ENCODE results near the gene CLECL1. TPM values are rescaled to one million over a fixed set of nuclear protein-coding genes. Genes with fewer than 3 reads are reported as not detected.
A peak's percentile ranks its signal among the peaks of the same experiment; 100 is the strongest.

The CLECL1 gene
- total RNA-seq, 1 donor from 2014 or later: not detected

- Histone ChIP-seq H3K4me1 (peaks cover 6% of the 10 kb centered on the region), H3K9me3 (replicated peaks) (no peaks in the 10 kb centered on the region), H3K27me3 (ENCODE audit: low read depth) (no peaks in the 10 kb centered on the region), H3K36me3 (no peaks in the 10 kb centered on the region), H3K4me3 (no peak overlapping the region), H3K27ac (replicated peaks) (no peak overlapping the region)
- intact Hi-C loops (cut with micrococcal nuclease): no loop called here
- no peak for DNase-seq
- TF ChIP-seq, protein P1, sequence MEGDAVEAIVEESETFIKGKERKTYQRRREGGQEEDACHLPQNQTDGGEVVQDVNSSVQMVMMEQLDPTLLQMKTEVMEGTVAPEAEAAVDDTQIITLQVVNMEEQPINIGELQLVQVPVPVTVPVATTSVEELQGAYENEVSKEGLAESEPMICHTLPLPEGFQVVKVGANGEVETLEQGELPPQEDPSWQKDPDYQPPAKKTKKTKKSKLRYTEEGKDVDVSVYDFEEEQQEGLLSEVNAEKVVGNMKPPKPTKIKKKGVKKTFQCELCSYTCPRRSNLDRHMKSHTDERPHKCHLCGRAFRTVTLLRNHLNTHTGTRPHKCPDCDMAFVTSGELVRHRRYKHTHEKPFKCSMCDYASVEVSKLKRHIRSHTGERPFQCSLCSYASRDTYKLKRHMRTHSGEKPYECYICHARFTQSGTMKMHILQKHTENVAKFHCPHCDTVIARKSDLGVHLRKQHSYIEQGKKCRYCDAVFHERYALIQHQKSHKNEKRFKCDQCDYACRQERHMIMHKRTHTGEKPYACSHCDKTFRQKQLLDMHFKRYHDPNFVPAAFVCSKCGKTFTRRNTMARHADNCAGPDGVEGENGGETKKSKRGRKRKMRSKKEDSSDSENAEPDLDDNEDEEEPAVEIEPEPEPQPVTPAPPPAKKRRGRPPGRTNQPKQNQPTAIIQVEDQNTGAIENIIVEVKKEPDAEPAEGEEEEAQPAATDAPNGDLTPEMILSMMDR (IDR thresholded peaks at IDR 0.05; ENCODE audit: borderline replicate concordance): no peak
Observed at GRCh38 chr12:9735601-9736000, 2.7 kb upstream of the CLECL1 start.

- DNase-seq: no peak
- Histone ChIP-seq H3K27me3 (ENCODE audit: low read depth) (no peaks in the 10 kb centered on the region), H3K27ac (replicated peaks) (peak overlapping the region; percentile 13), H3K4me1 (no peaks in the 10 kb centered on the region), H3K4me3 (no peak overlapping the region), H3K36me3 (no peaks in the 10 kb centered on the region), H3K9me3 (replicated peaks) (no peaks in the 10 kb centered on the region)
- TF ChIP-seq, protein P1 (IDR thresholded peaks at IDR 0.05; ENCODE audit: borderline replicate concordance): no peak
- intact Hi-C loops (cut with micrococcal nuclease): no loop called here
Observed at GRCh38 chr12:9731797-9732196, 1.1 kb downstream of the CLECL1 start.

DNA sequence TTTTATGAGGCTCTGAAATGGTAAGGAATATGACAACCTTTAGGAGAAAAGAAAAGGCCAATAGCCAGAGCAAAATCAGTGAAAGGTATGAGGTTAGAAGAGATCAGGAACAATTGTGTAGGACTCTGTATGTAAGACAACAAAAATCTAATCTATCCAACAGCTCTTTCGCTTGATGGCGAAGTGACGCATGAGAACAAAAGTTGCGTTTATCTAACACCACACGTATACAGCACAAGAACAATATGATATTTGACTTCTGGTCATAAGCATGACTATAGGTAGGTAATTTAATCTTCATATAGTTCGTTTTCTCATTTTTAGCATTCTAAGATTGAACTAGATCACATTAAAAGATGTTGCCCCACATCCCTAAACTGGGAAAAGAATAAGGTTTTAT lies 1.5 kb downstream of the CLECL1 start:
- intact Hi-C loops (cut with micrococcal nuclease): no loop called here
- Histone ChIP-seq H3K4me3 (no peak overlapping the region), H3K27me3 (ENCODE audit: low read depth) (no peaks in the 10 kb centered on the region), H3K36me3 (no peaks in the 10 kb centered on the region), H3K9me3 (replicated peaks) (no peaks in the 10 kb centered on the region), H3K4me1 (no peaks in the 10 kb centered on the region), H3K27ac (replicated peaks) (peak overlapping the region; percentile 13)
- TF ChIP-seq, protein P1 (IDR thresholded peaks at IDR 0.05; ENCODE audit: borderline replicate concordance): no peak
- DNase-seq: no peak

GRCh38 chr12:9730591-9730990 lies 2.3 kb downstream of the CLECL1 start:
- no peak for DNase-seq
- intact Hi-C loops (cut with micrococcal nuclease): no loop called here
- H3K4me1 ChIP-seq: no peaks in the 10 kb centered on the region
- H3K27ac ChIP-seq (replicated peaks): no peak overlapping the region
- no peaks in the 10 kb centered on the region for H3K9me3 ChIP-seq (replicated peaks)
- H3K27me3 ChIP-seq (ENCODE audit: low read depth): no peaks in the 10 kb centered on the region
- no peaks in the 10 kb centered on the region for H3K36me3 ChIP-seq
- TF ChIP-seq, protein P1 (IDR thresholded peaks at IDR 0.05; ENCODE audit: borderline replicate concordance): no peak
- no peak overlapping the region for H3K4me3 ChIP-seq

GRCh38 chr12:9730011-9730410 lies 2.9 kb downstream of the CLECL1 start:
- Histone ChIP-seq H3K4me1 (no peaks in the 10 kb centered on the region), H3K36me3 (no peaks in the 10 kb centered on the region), H3K9me3 (replicated peaks) (no peaks in the 10 kb centered on the region), H3K27me3 (ENCODE audit: low read depth) (no peaks in the 10 kb centered on the region), H3K4me3 (no peak overlapping the region), H3K27ac (replicated peaks) (no peak overlapping the region)
- intact Hi-C loops (cut with micrococcal nuclease): no loop called here
- no peak for DNase-seq
- TF ChIP-seq, protein P1 (IDR thresholded peaks at IDR 0.05; ENCODE audit: borderline replicate concordance): no peak

DNA sequence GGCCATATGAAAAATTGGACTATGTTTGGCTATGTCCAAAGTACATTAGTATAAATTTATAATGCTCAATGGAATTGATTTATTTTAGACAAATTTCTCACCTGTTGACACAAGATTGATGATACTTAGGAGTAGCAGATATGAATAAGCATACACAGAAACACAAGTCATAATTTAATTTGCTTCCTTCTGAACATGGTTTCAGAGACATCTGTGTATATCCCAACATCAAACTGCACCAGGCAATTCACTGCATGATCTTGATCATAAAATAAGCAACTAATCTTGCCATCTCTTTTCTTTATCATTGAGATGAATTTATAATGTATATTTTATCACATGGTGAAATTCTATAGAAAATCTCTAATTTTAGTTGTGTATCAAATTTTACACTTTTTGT lies 3.8 kb downstream of the CLECL1 start:
- H3K27me3 ChIP-seq (ENCODE audit: low read depth): no peaks in the 10 kb centered on the region
- no peak overlapping the region for H3K27ac ChIP-seq (replicated peaks)
- DNase-seq: no peak
- no peaks in the 10 kb centered on the region for H3K4me1 ChIP-seq
- H3K4me3 ChIP-seq: no peak overlapping the region
- H3K9me3 ChIP-seq (replicated peaks): no peaks in the 10 kb centered on the region
- intact Hi-C loops (cut with micrococcal nuclease): no loop called here
- H3K36me3 ChIP-seq: no peaks in the 10 kb centered on the region
- TF ChIP-seq, protein P1 (IDR thresholded peaks at IDR 0.05; ENCODE audit: borderline replicate concordance): no peak

Data from left ventricle myocardium inferior (tissue), 1 donor.